NB4 (cell line): ENCODE measurements around the gene FGD3.

Experiments used
- DNase-seq: peaks from one replicate; pipeline ENCODE4 v3.0.0; 2010; ENCODE audit warnings: low read depth
- H3K4me3 ChIP-seq: one replicate; pipeline ENCODE4 v1.5.1; 2011; ENCODE audit warnings: mild to moderate bottlenecking, low read depth, low read length, moderate library complexity
- MAX ChIP-seq: IDR thresholded peaks from 2 replicates; pipeline ENCODE4 v1.6.1; 2011; ENCODE audit warnings: low read depth, low read length
- MYC ChIP-seq: IDR thresholded peaks from 2 replicates; pipeline ENCODE4 v1.6.1; 2011; ENCODE audit warnings: low read depth, low read length
- POLR2A ChIP-seq: IDR thresholded peaks from 2 replicates; pipeline ENCODE4 v1.6.1; 2011; ENCODE audit warnings: mild to moderate bottlenecking; ENCODE audit not compliant: insufficient read length; ENCODE audit errors: extremely low read depth
- TF ChIP-seq, protein P1 (sequence below): IDR thresholded peaks from one replicate; pipeline ENCODE4 v1.5.1; 2012; ENCODE audit warnings: low read depth, low read length

The FGD3 gene

DNA sequence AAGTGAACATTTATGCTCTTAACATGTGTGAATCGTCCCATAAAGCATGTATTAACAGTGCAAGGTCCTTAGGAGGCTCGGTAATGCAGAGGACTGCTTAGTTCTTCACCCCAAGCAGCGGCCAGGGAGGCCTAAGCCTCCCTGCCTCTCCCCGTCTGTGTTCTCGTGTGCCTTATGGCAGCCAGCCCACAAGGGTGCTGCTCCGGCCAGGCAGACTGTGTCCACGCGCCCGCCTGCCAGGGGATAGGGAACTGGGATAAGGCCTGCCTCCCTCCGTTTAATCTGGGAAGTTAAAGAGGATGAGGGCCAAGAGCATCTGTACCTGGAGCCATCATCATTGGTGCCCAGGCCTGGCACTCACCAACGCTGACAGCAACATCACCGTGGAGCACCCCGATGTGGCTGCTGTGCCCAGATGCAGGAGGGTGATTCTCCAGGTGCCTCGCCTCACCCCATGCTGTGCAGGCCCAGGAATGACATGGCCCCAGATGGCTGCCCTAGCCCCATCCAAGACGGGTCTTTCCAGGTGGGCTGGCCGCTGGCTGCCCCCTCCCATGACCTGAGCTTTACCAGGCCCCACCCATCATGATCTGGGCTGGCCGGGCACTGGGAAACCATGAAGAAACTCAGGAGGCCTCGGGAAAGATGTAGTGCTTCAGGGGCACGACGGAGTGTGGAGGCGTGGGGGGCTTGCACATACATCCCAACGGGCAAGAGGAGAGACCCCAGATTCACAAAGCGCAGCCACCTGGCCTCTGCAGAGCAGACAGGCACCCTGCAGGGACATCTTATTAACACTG, 75.6 kb downstream of the FGD3 start:
- no peak overlapping the region for H3K4me3 ChIP-seq
- TF ChIP-seq, protein P1, sequence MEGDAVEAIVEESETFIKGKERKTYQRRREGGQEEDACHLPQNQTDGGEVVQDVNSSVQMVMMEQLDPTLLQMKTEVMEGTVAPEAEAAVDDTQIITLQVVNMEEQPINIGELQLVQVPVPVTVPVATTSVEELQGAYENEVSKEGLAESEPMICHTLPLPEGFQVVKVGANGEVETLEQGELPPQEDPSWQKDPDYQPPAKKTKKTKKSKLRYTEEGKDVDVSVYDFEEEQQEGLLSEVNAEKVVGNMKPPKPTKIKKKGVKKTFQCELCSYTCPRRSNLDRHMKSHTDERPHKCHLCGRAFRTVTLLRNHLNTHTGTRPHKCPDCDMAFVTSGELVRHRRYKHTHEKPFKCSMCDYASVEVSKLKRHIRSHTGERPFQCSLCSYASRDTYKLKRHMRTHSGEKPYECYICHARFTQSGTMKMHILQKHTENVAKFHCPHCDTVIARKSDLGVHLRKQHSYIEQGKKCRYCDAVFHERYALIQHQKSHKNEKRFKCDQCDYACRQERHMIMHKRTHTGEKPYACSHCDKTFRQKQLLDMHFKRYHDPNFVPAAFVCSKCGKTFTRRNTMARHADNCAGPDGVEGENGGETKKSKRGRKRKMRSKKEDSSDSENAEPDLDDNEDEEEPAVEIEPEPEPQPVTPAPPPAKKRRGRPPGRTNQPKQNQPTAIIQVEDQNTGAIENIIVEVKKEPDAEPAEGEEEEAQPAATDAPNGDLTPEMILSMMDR = no peak
- TF ChIP-seq MAX = no peak
- TF ChIP-seq MYC = no peak
- TF ChIP-seq POLR2A = no peak

GRCh38 chr9:93023521-93023815, 76.1 kb downstream of the FGD3 start:
- DNase-seq = peak; percentile 43
- TF ChIP-seq, protein P1 = no peak
- TF ChIP-seq POLR2A = no peak
- no peak for TF ChIP-seq MAX
- TF ChIP-seq MYC = no peak
- no peak overlapping the region for H3K4me3 ChIP-seq

More for the DNA sequence above, 75.6 kb downstream of the FGD3 start:
- DNase-seq = no peak

- no peak overlapping the region for H3K4me3 ChIP-seq
- DNase-seq = no peak
- TF ChIP-seq MAX = no peak
- no peak for TF ChIP-seq MYC
- TF ChIP-seq, protein P1 = no peak
- no peak for TF ChIP-seq POLR2A
These were observed 77.3 kb downstream of the FGD3 start for GRCh38 chr9:93024646-93024910.

- no peak for TF ChIP-seq MAX
- DNase-seq = no peak
- H3K4me3 ChIP-seq = no peak overlapping the region
These were observed 77.8 kb downstream of the FGD3 start for GRCh38 chr9:93024986-93025630.

- TF ChIP-seq MYC (no peak), POLR2A (no peak)
- DNase-seq = no peak
- no peak overlapping the region for H3K4me3 ChIP-seq
These were observed 78.4 kb downstream of the FGD3 start for GRCh38 chr9:93025736-93026135.

DNA sequence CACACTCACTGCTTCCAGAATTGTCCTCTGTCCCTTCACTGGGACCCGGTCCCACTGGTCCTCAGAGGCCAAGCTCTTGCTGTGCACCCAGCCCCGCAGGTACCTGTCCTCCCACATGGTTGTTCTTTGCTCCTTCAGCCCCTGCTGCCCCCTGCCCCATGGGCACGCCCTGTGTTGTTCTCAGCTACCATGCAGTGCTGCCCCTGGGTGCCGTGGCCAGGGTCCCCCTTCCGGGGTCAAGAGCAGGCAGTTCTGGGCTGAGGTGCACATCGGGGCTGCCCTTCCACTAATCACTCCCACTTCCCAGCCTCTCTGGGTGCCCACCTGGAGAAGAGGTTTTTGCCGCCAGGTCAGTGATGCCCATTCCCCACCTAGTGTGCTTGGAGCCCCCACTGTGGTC, 79.3 kb downstream of the FGD3 start:
- TF ChIP-seq MYC = no peak
- TF ChIP-seq POLR2A = no peak
- TF ChIP-seq MAX = no peak
- TF ChIP-seq, protein P1 = no peak
- H3K4me3 ChIP-seq = no peak overlapping the region
- no peak for DNase-seq
